ENCODE data around the gene ABCB1.
"Not testable (repeated sequence)": the region's sequence is repeated elsewhere in the genome, so short reads cannot be mapped to it uniquely, and the experiment has no call there.

The ABCB1 gene

DNA sequence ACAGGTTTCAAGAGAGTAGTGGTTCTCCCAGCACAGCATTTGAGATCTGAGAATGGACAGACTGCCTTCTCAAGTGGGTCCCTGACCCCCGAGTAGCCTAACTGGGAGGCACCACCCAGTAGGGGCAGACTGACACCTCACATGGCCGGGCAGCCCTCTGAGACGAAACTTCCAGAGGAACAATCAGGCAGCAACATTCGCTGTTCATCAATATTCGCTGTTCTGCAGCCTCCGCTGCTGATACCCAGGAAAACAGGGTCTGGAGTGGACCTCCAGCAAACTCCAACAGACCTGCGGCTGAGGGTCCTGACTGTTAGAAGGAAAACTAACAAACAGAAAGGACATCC is 135.2 kb downstream of the ABCB1 start:
- not testable (repeated sequence) for DNase-seq

DNA sequence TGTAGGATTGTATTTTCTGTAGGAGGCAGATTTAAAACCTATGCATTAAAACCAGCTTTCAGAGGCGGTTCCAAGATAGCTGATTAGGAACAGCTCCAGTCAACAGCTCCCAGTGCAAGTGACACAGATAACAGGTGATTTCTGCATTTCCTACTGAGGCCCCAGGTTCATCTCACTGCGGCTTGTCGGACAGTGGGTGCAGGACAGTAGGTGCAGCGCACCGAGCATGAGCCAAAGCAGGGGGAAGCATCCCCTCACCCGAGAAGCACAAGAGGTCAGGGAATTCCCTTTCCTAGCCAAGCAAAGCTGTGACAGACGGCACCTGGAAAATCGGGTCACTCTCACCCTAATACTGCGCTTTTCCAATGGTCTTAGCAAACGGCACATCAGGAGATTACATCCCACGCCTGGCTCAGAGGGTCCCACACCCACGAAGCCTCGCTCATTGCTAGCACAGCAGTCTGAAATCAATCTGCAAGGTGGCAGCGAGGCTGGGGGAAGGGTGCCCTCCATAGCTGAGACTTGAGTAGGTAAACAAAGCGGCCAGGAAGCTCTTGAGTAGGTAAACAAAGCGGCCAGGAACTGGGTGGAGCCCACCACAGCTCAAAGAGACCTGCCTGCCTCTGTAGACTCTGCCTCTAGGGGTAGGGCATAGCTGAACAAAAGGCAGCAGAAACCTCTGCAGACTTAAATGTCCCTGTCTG is 135.7 kb downstream of the ABCB1 start:
- not testable (repeated sequence) for DNase-seq

DNA sequence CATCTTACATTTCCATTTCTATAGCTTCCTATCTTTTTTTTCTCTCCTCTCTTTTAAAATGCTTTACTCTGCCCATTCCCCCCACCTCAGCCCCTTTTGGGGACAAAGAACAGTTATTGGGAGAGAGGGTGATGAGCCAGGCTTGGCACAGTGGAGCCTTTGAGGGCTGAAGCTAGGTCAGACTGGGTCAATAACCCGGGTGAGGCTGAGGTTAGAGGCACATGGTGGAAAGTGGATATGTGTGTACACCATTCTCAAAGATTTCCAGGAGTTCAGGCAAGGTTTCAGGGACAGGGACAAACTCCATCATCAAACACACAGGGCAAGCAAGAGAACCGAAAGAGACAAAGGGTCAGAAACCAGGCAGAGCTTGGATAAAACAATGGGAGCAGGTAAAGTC is 136.7 kb downstream of the ABCB1 start:
- DNase-seq: no peak

DNA sequence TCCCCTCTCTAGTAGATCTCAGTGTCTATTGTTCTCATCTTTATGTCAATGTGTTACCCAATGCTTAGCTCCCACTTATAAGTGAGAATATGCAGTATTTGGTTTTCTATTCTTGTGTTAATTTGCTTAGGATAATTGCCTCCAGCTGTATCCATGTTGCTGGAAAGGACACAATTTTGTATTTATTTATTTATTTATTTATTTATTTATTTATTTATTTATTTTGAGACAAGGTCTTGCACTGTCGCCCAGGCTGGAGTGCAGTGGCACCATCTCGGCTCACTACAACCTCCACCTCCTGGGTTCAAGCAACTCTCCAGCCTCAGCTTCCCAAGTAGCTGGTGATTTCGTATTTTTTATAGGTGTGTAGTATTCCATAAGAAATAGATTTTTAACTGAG is 140.2 kb downstream of the ABCB1 start:
- not testable (repeated sequence) for DNase-seq

DNA sequence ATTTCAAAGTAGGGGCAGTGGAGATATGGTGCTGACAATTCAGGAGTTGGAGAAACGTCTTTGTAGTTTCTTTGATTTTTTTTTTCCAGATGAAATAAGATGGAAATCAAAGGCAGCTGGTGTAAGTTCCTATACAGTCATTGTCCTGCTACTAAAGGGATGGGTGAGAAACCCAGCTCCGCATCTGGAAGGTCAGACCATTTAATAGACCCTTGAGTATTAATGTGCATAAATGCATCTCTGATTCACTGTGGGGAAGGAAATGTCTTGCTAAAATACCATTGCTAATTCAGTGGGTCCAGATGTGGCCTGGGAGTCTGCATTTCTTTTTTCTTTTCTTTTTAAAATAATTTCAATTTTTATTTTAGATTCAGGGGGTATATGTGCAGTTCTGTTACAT is 140.7 kb downstream of the ABCB1 start:
- DNase-seq: no peak

DNA sequence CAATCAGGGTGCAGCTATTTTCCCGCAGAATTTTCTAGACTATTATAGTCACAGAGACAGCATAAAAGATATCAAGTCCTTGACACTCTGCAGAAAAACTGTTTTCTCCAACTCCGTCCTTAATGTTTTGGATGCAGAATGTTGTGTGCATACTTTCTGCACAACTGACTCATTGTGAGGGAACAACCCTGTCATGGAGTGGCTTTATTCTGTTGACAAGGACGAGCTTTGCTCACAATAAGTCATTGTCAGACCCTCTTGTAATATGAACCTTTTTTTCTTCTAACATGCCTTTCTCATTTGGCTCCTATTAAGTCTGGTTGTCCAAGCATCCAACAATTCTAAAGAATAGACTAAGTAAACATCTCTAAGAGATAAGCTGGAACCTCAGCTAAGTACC is 142.5 kb downstream of the ABCB1 start:
- no peak for DNase-seq

DNA sequence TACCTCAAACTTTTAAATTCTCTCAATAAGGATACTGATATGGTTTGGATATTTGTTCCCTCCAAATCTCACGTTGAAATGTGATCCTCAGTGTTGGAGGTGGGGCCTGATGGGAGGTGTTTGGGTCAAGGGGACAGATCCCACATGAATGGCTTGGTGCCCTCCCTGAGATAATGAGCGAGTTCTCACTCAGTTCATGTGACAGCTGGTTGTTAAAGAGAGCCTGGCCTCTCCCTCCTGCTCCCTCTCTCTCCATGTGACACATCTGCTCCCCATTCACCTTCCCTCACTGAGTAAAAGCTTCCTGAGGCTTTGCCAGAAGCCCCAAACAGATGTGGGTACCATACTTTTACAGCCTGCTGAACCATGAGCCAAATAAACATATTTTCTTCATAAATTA is 144.4 kb downstream of the ABCB1 start:
- no peak for DNase-seq

Data from SW 1271 (cell line).